ENCODE results near the gene GJA1. TPM values are rescaled to one million over a fixed set of nuclear protein-coding genes. Genes with fewer than 3 reads are reported as not detected.

Gene GJA1
- total and polyA plus RNA-seq, 2 of the 4 experiments (the other 2 are of a cell fraction) = 180 to 323 TPM

GRCh38 chr6:121482004-121482693 is 46.7 kb downstream of the GJA1 start:
- in situ Hi-C loops (cut with MboI; ENCODE audit: low sequenced_read_pairs) (no loop called here), dilution Hi-C loops (cut with HindIII; ENCODE audit: low sequenced_read_pairs, unreplicated experiment) (no loop called here), intact Hi-C loops (cut with micrococcal nuclease) (no loop called here)
- Histone ChIP-seq H3K18ac (ENCODE audit: low read depth, low read length) (no peak overlapping the region), H3K9me3 (ENCODE audit: control insufficient read depth, insufficient read depth, low read length) (no peaks in the 10 kb centered on the region), H3K56ac (ENCODE audit: extremely low read depth, insufficient read depth, low read length) (no peak overlapping the region), H4K91ac (ENCODE audit: insufficient read depth, low read depth, low read length) (no peak overlapping the region), H3K27ac (ENCODE audit: insufficient read depth, low read length) (no peak overlapping the region), H2AK5ac (ENCODE audit: low read depth, low read length) (0 out of 2 replicates have a peak overlapping the region, but pooled peaks have one; percentile 60), H4K5ac (ENCODE audit: low read depth, low read length) (no peak overlapping the region), H2BK120ac (ENCODE audit: low read depth, low read length) (no peak overlapping the region), H3K9ac (ENCODE audit: low read depth, low read length) (no peak overlapping the region), H3K4ac (ENCODE audit: low read depth, low read length) (peak overlapping the region; percentile 61), H3K27me3 (ENCODE audit: control insufficient read depth, insufficient read depth, low read length) (no peaks in the 10 kb centered on the region), H2BK20ac (ENCODE audit: low read depth, low read length) (peak overlapping the region; percentile 85; the same call in 1 of the 2 replicates), H3K4me3 (ENCODE audit: insufficient read depth, low read depth, low read length) (no peak overlapping the region), H3K79me1 (ENCODE audit: low read depth in 1 of 2, low read length in 2 of 2) (no peaks in the 10 kb centered on the region), H2BK5ac (ENCODE audit: low read depth, low read length, poor library complexity, severe bottlenecking) (peak overlapping the region; percentile 72), H4K20me1 (ENCODE audit: insufficient read depth, low read length) (no peaks in the 10 kb centered on the region), H2BK15ac (ENCODE audit: low read depth, low read length) (0 out of 3 replicates have a peak overlapping the region, but pooled peaks have one; percentile 65), H3K9me1 (ENCODE audit: insufficient read depth, low read length) (no peaks in the 10 kb centered on the region), H2AFZ (replicated peaks; ENCODE audit: low read length, poor library complexity) (no peak overlapping the region), H3K36me3 (ENCODE audit: control insufficient read depth, insufficient read depth, low read length) (no peaks in the 10 kb centered on the region), H3K23ac (ENCODE audit: low read depth, low read length) (no peak overlapping the region), H2AK9ac (replicated peaks; ENCODE audit: low read depth, low read length, poor library complexity) (no peak overlapping the region), H3K14ac (replicated peaks; ENCODE audit: low read depth, low read length) (no peak overlapping the region), H3K4me1 (ENCODE audit: control insufficient read depth, insufficient read depth, low read length) (peaks cover 2% of the 10 kb centered on the region; the same call in 1 of the 2 replicates), H3K4me2 (ENCODE audit: low read depth, low read length) (no peak overlapping the region), H4K8ac (ENCODE audit: low read depth in 2 of 2, low read length in 2 of 2) (no peak overlapping the region; a peak in 1 of 4 replicates)
- 100% methylated on average over 1 of the region's 6 CpGs; no CpG with 5 or more reads in 1 of the 2 experiments for WGBS, 2 experiments (ENCODE audit: extremely low coverage in 2 of 2, insufficient read length in 1 of 2)
- CTCF ChIA-PET = no interaction called here
- POLR2A ChIA-PET (ENCODE audit: unreplicated experiment) = no interaction called here
- TF ChIP-seq SMC3 (IDR thresholded peaks at IDR 0.05; ENCODE audit: low read depth, low read length) (no peak), CEBPB (IDR thresholded peaks at IDR 0.05; ENCODE audit: low read depth, low read length) (no peak), NFE2L2 (IDR thresholded peaks at IDR 0.05; ENCODE audit: low read depth, low read length) (no peak), FOS (IDR thresholded peaks at IDR 0.05; ENCODE audit: low read depth, low read length) (no peak), POLR2A (IDR thresholded peaks at IDR 0.05; ENCODE audit: low read depth, low read length) (no peak), MAZ (IDR thresholded peaks at IDR 0.05; ENCODE audit: borderline replicate concordance, low read depth, low read length) (no peak), MXI1 (IDR thresholded peaks at IDR 0.05; ENCODE audit: borderline replicate concordance, low read depth, low read length) (no peak), MAFK (IDR thresholded peaks at IDR 0.05; ENCODE audit: low read depth, low read length) (no peak), BHLHE40 (IDR thresholded peaks at IDR 0.05; ENCODE audit: low read depth, low read length) (no peak), USF2 (IDR thresholded peaks at IDR 0.05; ENCODE audit: low read depth, low read length) (no peak), RFX5 (IDR thresholded peaks at IDR 0.05; ENCODE audit: low read depth, low read length) (no peak), RCOR1 (IDR thresholded peaks at IDR 0.05; ENCODE audit: insufficient replicate concordance, low read length) (no peak), RAD21 (IDR thresholded peaks at IDR 0.05; ENCODE audit: low read length) (no peak)
- DNase-seq (peak; percentile 87), ATAC-seq (ENCODE audit: low read depth) (peak; percentile 65)
- BruUV-seq (replicated peaks) = no TSS peak

All from IMR-90 (cell line).